Colonic mucosa (tissue), 4 donors: ENCODE results near the gene ACTL8. TPM values are rescaled to one million over a fixed set of nuclear protein-coding genes. Genes with fewer than 3 reads are reported as not detected.

Experiments
- DNase-seq: peaks from one replicate; pipeline ENCODE4 v3.0.0-alpha.2; 2020
- H3K27ac ChIP-seq: fragments of 200-600 bp; one replicate; pipeline ENCODE4 v1.8.0; 2021
- H3K27me3 ChIP-seq: fragments of 200-600 bp; one replicate; pipeline ENCODE4 v1.8.0; 2021
- H3K36me3 ChIP-seq: fragments of 200-600 bp; one replicate; pipeline ENCODE4 v1.8.0; 2021
- H3K4me1 ChIP-seq: fragments of 200-600 bp; one replicate; pipeline ENCODE4 v1.8.0; 2021; ENCODE audit warnings: mild to moderate bottlenecking
- H3K4me3 ChIP-seq: fragments of 200-600 bp; one replicate; pipeline ENCODE4 v1.8.0; 2021
- H3K9ac ChIP-seq, 2 donors: one replicate each; pipeline ENCODE4 v1.7.0; 2013; ENCODE audit warnings: control low read depth in 2 of 2, low read depth in 2 of 2, low read length in 2 of 2
- H3K9me3 ChIP-seq: fragments of 200-600 bp; one replicate; pipeline ENCODE4 v1.8.0; 2021
- CTCF ChIP-seq: fragments of 200-600 bp; IDR thresholded peaks from one replicate; pipeline ENCODE4 v1.8.0; 2022; ENCODE audit warnings: antibody characterized with exemption, mild to moderate bottlenecking
- intact Hi-C: fragments of 100-400 bp; cut with DNase I; formaldehyde crosslinking; loops from one replicate; pipeline ENCODE4 v1.14.1; 2022
- total RNA-seq, 2 donors: library from RNA; stranded (reverse); fragmentation: NEBNext Ultra II Directional in 1 of 2; extraction: Animal tissue kit (Norgen Biotek cat#: 25700) in 1 of 2; gene quantifications; one replicate each; pipeline ENCODE4 v1.2.1, GENCODE V29; 2021
- donor health status: healthy.
- donor health status: DM: no; HTN: no; CAD: no.
- donor health status: DM: no; HTN: no; CAD: no.

ACTL8 gene
- total RNA-seq, 2 donors from 2014 or later, result 0.13 to 2.8 TPM

DNA sequence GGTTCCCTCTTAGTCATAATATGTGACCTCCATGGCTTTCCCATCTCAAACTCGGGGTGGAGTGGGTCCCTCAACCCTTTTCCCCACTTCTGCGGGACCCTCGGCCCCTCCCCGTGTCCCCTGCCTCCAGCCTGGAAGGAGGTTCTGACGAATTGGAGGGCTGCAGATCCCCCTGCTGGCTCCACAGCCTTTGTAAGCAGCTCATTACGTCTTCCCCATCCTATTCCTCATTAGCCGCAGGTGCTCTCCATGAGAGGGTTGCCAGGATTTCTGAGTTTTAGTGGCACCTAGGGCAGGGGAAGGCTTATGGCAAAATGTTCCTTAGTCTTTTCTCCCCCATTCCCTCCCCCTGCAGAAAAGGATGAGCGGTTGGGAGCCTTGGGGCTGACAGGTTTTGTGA, 8.3 kb downstream of the ACTL8 start:
- Histone ChIP-seq H3K9me3 (no peaks in the 10 kb centered on the region), H3K27me3 (no peaks in the 10 kb centered on the region), H3K9ac (no peak overlapping the region), H3K27ac (no peak overlapping the region), H3K4me3 (no peak overlapping the region), H3K36me3 (no peaks in the 10 kb centered on the region), H3K4me1 (no peaks in the 10 kb centered on the region)
- intact Hi-C loops, result no loop called here
- no peak for DNase-seq
- TF ChIP-seq CTCF, result no peak

GRCh38 chr1:17763995-17764394, 8.9 kb downstream of the ACTL8 start:
- no peaks in the 10 kb centered on the region for H3K27me3 ChIP-seq
- TF ChIP-seq CTCF, result no peak
- no peaks in the 10 kb centered on the region for H3K36me3 ChIP-seq
- no peak overlapping the region for H3K27ac ChIP-seq
- intact Hi-C loops, result no loop called here
- H3K4me3 ChIP-seq, result no peak overlapping the region
- no peak overlapping the region for H3K9ac ChIP-seq
- no peaks in the 10 kb centered on the region for H3K4me1 ChIP-seq
- no peak for DNase-seq
- no peaks in the 10 kb centered on the region for H3K9me3 ChIP-seq

DNA sequence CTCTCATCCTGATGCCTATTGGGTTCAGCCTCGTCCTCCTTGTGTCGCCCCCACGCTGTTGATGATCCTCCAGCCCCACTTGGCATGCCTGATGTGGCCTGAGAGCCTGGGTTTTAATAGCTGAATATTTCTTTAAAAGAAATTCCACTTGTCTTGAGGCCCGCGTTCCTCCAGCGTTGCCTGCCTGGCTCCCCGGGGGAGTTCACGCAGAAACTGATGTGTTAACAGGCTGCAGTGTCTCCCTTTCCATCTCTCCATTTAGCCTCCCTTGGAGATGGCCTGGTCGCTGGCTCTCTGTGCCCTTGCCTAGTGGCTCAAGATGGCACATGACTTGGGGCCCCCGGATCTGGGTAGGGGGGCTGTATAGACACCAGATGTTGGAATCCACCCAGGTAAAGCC, 9.5 kb downstream of the ACTL8 start:
- Histone ChIP-seq H3K9me3 (no peaks in the 10 kb centered on the region), H3K4me3 (no peak overlapping the region), H3K9ac (no peak overlapping the region), H3K4me1 (no peaks in the 10 kb centered on the region), H3K27me3 (no peaks in the 10 kb centered on the region), H3K27ac (no peak overlapping the region), H3K36me3 (no peaks in the 10 kb centered on the region)
- intact Hi-C loops, result no loop called here
- TF ChIP-seq CTCF, result no peak
- no peak for DNase-seq

DNA sequence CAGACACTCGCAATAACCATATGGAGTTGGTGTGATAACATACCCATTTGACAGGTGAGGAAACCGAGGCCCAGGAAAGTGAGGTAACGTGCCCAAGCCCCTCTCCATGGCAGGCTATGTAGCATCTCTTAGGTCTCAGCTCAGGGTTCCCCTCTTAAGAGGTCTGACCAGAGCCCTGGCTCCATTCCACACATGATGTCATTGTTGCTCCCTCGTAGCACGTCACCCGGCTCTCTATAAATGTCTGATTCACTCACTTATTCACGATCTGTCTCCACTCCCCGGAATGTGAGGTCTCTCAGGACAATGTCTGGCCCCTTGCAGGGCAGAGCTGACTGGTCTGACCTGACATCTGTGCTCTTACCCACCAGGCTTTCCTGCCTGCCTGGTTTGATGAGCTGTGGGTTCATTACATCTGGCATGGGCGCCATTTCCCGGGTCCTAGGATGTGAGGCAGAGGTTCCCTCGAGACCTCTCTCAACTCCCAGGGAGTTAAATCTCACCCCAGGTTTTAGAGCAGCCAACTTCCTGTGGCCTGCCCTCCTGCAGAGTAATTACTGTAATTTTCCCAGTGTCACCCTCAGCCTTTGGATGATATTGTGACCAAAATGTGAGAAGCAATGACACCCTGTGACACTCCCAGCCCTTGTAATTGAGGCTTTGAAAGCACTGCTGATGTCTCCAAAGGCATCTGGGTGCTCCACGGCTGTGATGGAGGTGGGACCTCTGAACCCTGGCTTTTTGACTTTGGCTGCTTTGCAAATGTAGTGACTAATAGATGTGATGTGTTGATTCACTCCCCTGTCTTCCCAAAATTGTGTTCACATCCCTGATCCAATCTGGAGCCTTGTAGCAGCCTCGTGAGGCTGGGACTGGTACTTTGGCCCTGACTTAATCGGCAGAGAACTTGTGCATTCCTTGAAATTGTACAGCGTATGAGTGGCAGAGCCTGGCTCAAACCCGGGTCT, 10.6 kb downstream of the ACTL8 start:
- intact Hi-C loops, result no loop called here
- Histone ChIP-seq H3K36me3 (no peaks in the 10 kb centered on the region), H3K27ac (no peak overlapping the region), H3K4me1 (no peaks in the 10 kb centered on the region), H3K9me3 (no peaks in the 10 kb centered on the region), H3K27me3 (no peaks in the 10 kb centered on the region), H3K4me3 (no peak overlapping the region), H3K9ac (no peak overlapping the region)
- TF ChIP-seq CTCF, result no peak
- DNase-seq, result no peak

DNA sequence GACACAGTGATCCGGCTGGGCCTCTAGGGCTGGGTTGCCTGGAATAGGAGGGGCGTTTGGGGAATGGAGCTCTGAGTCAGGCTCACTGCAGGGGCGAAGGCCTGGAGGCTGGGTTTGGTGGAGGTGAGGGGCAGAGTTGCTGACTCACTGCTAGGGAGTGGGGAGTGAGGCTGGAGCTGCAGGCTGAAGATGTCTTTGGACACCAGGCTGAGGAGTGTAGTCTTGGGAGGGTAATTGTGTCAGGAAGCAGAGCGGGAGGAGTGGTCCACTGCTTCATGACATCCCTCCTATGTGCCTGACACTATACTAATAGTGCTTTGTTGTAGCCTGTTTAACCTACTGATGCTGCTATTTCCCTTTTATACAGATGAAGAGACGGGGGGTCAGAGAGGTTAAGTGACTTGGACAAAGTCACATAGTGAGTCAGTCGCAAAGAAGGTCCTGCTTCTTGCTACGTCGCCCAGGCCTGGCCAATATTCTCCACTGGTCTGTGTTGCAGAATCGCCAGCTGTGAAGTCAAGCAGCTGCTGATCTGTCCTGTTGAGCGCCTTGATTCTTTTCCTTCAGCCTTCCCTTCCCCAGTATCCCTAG, 13.6 kb downstream of the ACTL8 start:
- TF ChIP-seq CTCF, result no peak
- H3K4me3 ChIP-seq, result no peak overlapping the region
- no peaks in the 10 kb centered on the region for H3K4me1 ChIP-seq
- no peaks in the 10 kb centered on the region for H3K9me3 ChIP-seq
- no peak overlapping the region for H3K9ac ChIP-seq
- no peaks in the 10 kb centered on the region for H3K36me3 ChIP-seq
- H3K27me3 ChIP-seq, result no peaks in the 10 kb centered on the region
- no peak overlapping the region for H3K27ac ChIP-seq
- DNase-seq, result peak; percentile 32
- intact Hi-C loops, result no loop called here
